Esophagus squamous epithelium (tissue), 4 donors: ENCODE data around the gene MMP12.

ENCODE experiments used
- CTCF ChIP-seq, 6 experiments: fragments of 450-650 bp in 4 of 6; fragments of 200-600 bp in 2 of 6; sonication (generic) in 2 of 6; IDR thresholded peaks; one replicate each; pipeline ENCODE4 v1.5.1; 2016 to 2019; ENCODE audit warnings: antibody characterized with exemption in 6 of 6, mild to moderate bottlenecking in 4 of 6, moderate library complexity in 4 of 6
- POLR2A ChIP-seq, 4 donors: fragments of 450-650 bp; IDR thresholded peaks; one replicate each; pipeline ENCODE4 v1.6.1; 2017; ENCODE audit warnings: antibody characterized with exemption in 4 of 4, mild to moderate bottlenecking in 4 of 4, moderate library complexity in 3 of 4

DNA sequence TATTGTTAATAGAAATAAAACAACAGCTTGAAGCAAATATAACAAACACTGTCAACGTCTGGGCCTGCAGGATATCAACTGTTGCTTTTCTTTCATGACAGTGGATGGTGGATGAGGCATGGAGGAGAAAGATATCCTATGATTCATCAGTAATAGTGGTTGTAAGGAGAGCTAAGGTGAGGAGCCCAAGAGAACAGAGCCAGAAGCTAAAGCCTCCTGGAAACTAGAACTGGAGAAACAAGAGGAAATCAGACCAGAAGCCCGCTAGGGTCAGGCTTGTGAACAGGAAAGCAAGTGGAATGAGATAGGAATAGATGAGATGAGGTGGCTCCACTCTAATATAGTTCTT, 37.7 kb upstream of the MMP12 start:
- TF ChIP-seq CTCF (IDR thresholded peaks at IDR 0.05) (no peak), POLR2A (IDR thresholded peaks at IDR 0.05) (no peak)
